ENCODE results near the gene AP3M1. TPM values are rescaled to one million over a fixed set of nuclear protein-coding genes. Genes with fewer than 3 reads are reported as not detected.
"Not testable (repeated sequence)": the region's sequence is repeated elsewhere in the genome, so short reads cannot be mapped to it uniquely, and the experiment has no call there.

The AP3M1 gene
- total RNA-seq, 1 experiment from 2014 or later: 56.7 TPM

GRCh38 chr10:74150990-74151878, 606 bp upstream of the AP3M1 start, which contains the start of gene ADK:
Gene ADK, plus strand, starts transcription at chr10:74151221. Its CDS starts 58 bp downstream, at chr10:74151279.
- ChIA-PET CTCF (interaction anchor here (2.2 to 2.3 kb wide), 2 partner anchors 25 to 83 kb away, joined by 6 read pairs; no protein-coding TSS in a partner anchor), POLR2A (interaction anchor here (0.5 to 2.3 kb wide), 7 partner anchors 14 to 905 kb away, joined by 3 to 18 read pairs (median 5); no protein-coding TSS in a partner anchor)
- no peak within 1 kb of the TSS for H3K27ac Mint-ChIP-seq (ENCODE audit: unreplicated experiment)
- no peak within 1 kb of the TSS for H3K4me3 Mint-ChIP-seq (ENCODE audit: unreplicated experiment)
- peaks cover 7% of the 10 kb centered on the region for H3K36me3 Mint-ChIP-seq (ENCODE audit: insufficient read depth, unreplicated experiment)
- peaks cover 28% of the 10 kb centered on the region for H3K4me1 Mint-ChIP-seq (ENCODE audit: low read depth, unreplicated experiment)
- no peaks in the 10 kb centered on the region for H3K9me3 Mint-ChIP-seq (ENCODE audit: unreplicated experiment)
- Histone ChIP-seq H3K36me3 (ENCODE audit: control insufficient read depth, insufficient read depth, low read length) (no peaks in the 10 kb centered on the region), H3K4me3 (ENCODE audit: low read depth, low read length) (peak within 1 kb of the TSS; percentile 80), H3K27me3 (replicated peaks; ENCODE audit: control insufficient read depth, insufficient read depth, low read length) (no peaks in the 10 kb centered on the region), H3K4me1 (peaks cover 14% of the 10 kb centered on the region), H3K9me3 (no peaks in the 10 kb centered on the region)
- TSS peak; percentile 57 for BruUV-seq (replicated peaks)
- DNase-seq: peak; percentile 99
- peak in 1 of 2 experiments; percentile 29 for TF ChIP-seq CTCF (IDR thresholded peaks at IDR 0.05; ENCODE audit: insufficient read depth in 1 of 2, low read depth in 1 of 2, low read length in 1 of 2, severe bottlenecking in 1 of 2, unreplicated experiment in 1 of 2)
- no peaks in the 10 kb centered on the region for H3K27me3 Mint-ChIP-seq (ENCODE audit: insufficient read depth, unreplicated experiment)
- intact Hi-C loops (cut with micrococcal nuclease; ENCODE audit: unreplicated experiment): loop anchor here (1.0 to 5.0 kb wide), 4 partner anchors 13 to 62 kb away; no protein-coding TSS in a partner anchor

- POLR2A ChIA-PET: not testable (repeated sequence)
These were observed 3.6 kb downstream of the AP3M1 start for GRCh38 chr10:74146980-74147379.

GRCh38 chr10:74145133-74145532, 5.5 kb downstream of the AP3M1 start:
- no peaks in the 10 kb centered on the region for H3K4me1 Mint-ChIP-seq (ENCODE audit: low read depth, unreplicated experiment)
- no TSS peak for BruUV-seq (replicated peaks)
- no peaks in the 10 kb centered on the region for H3K27me3 ChIP-seq (replicated peaks; ENCODE audit: control insufficient read depth, insufficient read depth, low read length)
- DNase-seq: no peak
- intact Hi-C loops (cut with micrococcal nuclease; ENCODE audit: unreplicated experiment): no loop called here
- no peak overlapping the region for H3K27ac Mint-ChIP-seq (ENCODE audit: unreplicated experiment)
- H3K9me3 Mint-ChIP-seq (ENCODE audit: unreplicated experiment): no peaks in the 10 kb centered on the region
- H3K9me3 ChIP-seq: no peaks in the 10 kb centered on the region
- no peaks in the 10 kb centered on the region for H3K36me3 ChIP-seq (ENCODE audit: control insufficient read depth, insufficient read depth, low read length)
- H3K4me1 ChIP-seq: no peaks in the 10 kb centered on the region
- ChIA-PET POLR2A (no interaction called here), CTCF (no interaction called here)
- peaks cover 13% of the 10 kb centered on the region for H3K36me3 Mint-ChIP-seq (ENCODE audit: insufficient read depth, unreplicated experiment)
- no peak for TF ChIP-seq CTCF (IDR thresholded peaks at IDR 0.05; ENCODE audit: insufficient read depth in 1 of 2, low read depth in 1 of 2, low read length in 1 of 2, severe bottlenecking in 1 of 2, unreplicated experiment in 1 of 2)
- H3K4me3 ChIP-seq (ENCODE audit: low read depth, low read length): no peak overlapping the region
- no peaks in the 10 kb centered on the region for H3K27me3 Mint-ChIP-seq (ENCODE audit: insufficient read depth, unreplicated experiment)
- no peak overlapping the region for H3K4me3 Mint-ChIP-seq (ENCODE audit: unreplicated experiment)

More at GRCh38 chr10:74146980-74147379, 3.6 kb downstream of the AP3M1 start:
- DNase-seq; BruUV-seq (replicated peaks); H3K4me3 Mint-ChIP-seq (ENCODE audit: unreplicated experiment); H3K4me3 ChIP-seq (ENCODE audit: low read depth, low read length); H3K4me1 Mint-ChIP-seq (ENCODE audit: low read depth, unreplicated experiment); H3K27me3 Mint-ChIP-seq (ENCODE audit: insufficient read depth, unreplicated experiment); H3K9me3 Mint-ChIP-seq (ENCODE audit: unreplicated experiment); H3K27ac Mint-ChIP-seq (ENCODE audit: unreplicated experiment); H3K27me3 ChIP-seq (replicated peaks; ENCODE audit: control insufficient read depth, insufficient read depth, low read length); intact Hi-C loops (cut with micrococcal nuclease; ENCODE audit: unreplicated experiment); H3K4me1 ChIP-seq; H3K9me3 ChIP-seq; H3K36me3 ChIP-seq (ENCODE audit: control insufficient read depth, insufficient read depth, low read length): not testable (repeated sequence)
- H3K36me3 Mint-ChIP-seq (ENCODE audit: insufficient read depth, unreplicated experiment): peaks cover 13% of the 10 kb centered on the region
- CTCF ChIA-PET: interaction anchor here (1.3 kb wide), 1 partner anchor 44 kb away, joined by 7 read pairs; no protein-coding TSS in a partner anchor

Data from Caco-2 (cell line).